Measurements from ENCODE around the gene MOB2. TPM values are rescaled to one million over a fixed set of nuclear protein-coding genes. Genes with fewer than 3 reads are reported as not detected.
A peak's percentile ranks its signal among the peaks of the same experiment; 100 is the strongest.

The MOB2 gene
- total RNA-seq, 1 donor from 2014 or later, result 31.3 TPM

- no peaks in the 10 kb centered on the region for H3K36me3 Mint-ChIP-seq
- H3K27me3 Mint-ChIP-seq (ENCODE audit: low read depth), result no peaks in the 10 kb centered on the region
- DNase-seq (ENCODE audit: low spot score in 2 of 2, unreplicated experiment in 2 of 2), result no peak
- peaks cover 10% of the 10 kb centered on the region for H3K4me1 Mint-ChIP-seq
- H3K27ac Mint-ChIP-seq, result no peak overlapping the region
- no peak for TF ChIP-seq CTCF (IDR thresholded peaks at IDR 0.05; ENCODE audit: unreplicated experiment)
- H3K4me3 Mint-ChIP-seq, result no peak overlapping the region
- H3K9me3 Mint-ChIP-seq, result no peaks in the 10 kb centered on the region
Observed at GRCh38 chr11:1440496-1440895, 46.1 kb downstream of the MOB2 start.

GRCh38 chr11:1440066-1440465 is 46.5 kb downstream of the MOB2 start:
- Mint-ChIP-seq H3K27ac (no peak overlapping the region), H3K27me3 (ENCODE audit: low read depth) (no peaks in the 10 kb centered on the region), H3K4me1 (peaks cover 10% of the 10 kb centered on the region), H3K9me3 (no peaks in the 10 kb centered on the region), H3K4me3 (no peak overlapping the region), H3K36me3 (no peaks in the 10 kb centered on the region)
- no peak for TF ChIP-seq CTCF (IDR thresholded peaks at IDR 0.05; ENCODE audit: unreplicated experiment)
- DNase-seq (ENCODE audit: low spot score in 2 of 2, unreplicated experiment in 2 of 2), result no peak

- Mint-ChIP-seq H3K4me1 (peaks cover 8% of the 10 kb centered on the region), H3K36me3 (no peaks in the 10 kb centered on the region), H3K27me3 (ENCODE audit: low read depth) (peaks cover 3% of the 10 kb centered on the region), H3K9me3 (no peaks in the 10 kb centered on the region), H3K4me3 (no peak overlapping the region), H3K27ac (no peak overlapping the region)
- no peak for TF ChIP-seq CTCF (IDR thresholded peaks at IDR 0.05; ENCODE audit: unreplicated experiment)
- DNase-seq (ENCODE audit: low spot score in 2 of 2, unreplicated experiment in 2 of 2), result no peak
Observed at GRCh38 chr11:1439341-1439740, 47.2 kb downstream of the MOB2 start.

- Mint-ChIP-seq H3K4me1 (peaks cover 8% of the 10 kb centered on the region), H3K36me3 (no peaks in the 10 kb centered on the region), H3K27me3 (ENCODE audit: low read depth) (peaks cover 3% of the 10 kb centered on the region), H3K4me3 (no peak overlapping the region), H3K27ac (no peak overlapping the region), H3K9me3 (no peaks in the 10 kb centered on the region)
- no peak for TF ChIP-seq CTCF (IDR thresholded peaks at IDR 0.05; ENCODE audit: unreplicated experiment)
- DNase-seq (ENCODE audit: low spot score in 2 of 2, unreplicated experiment in 2 of 2), result no peak
Observed at GRCh38 chr11:1438967-1439330, 47.6 kb downstream of the MOB2 start.

GRCh38 chr11:1438261-1438966 is 48.2 kb downstream of the MOB2 start:
- peaks cover 3% of the 10 kb centered on the region for H3K27me3 Mint-ChIP-seq (ENCODE audit: low read depth)
- no peaks in the 10 kb centered on the region for H3K36me3 Mint-ChIP-seq
- H3K9me3 Mint-ChIP-seq, result no peaks in the 10 kb centered on the region
- peak overlapping the region; percentile 66 for H3K27ac Mint-ChIP-seq
- H3K4me1 Mint-ChIP-seq, result peaks cover 8% of the 10 kb centered on the region
- DNase-seq (ENCODE audit: low spot score in 2 of 2, unreplicated experiment in 2 of 2), result no peak
- TF ChIP-seq CTCF (IDR thresholded peaks at IDR 0.05; ENCODE audit: unreplicated experiment), result no peak
- no peak overlapping the region for H3K4me3 Mint-ChIP-seq

Data from mesothelial cell of epicardium (in vitro differentiated cells).